Adrenal gland (tissue), 12 donors: ENCODE data around the gene SIK2. TPM values are rescaled to one million over a fixed set of nuclear protein-coding genes. Genes with fewer than 3 reads are reported as not detected.

Experiments used
- DNase-seq, 7 donors: peaks; one replicate each; pipeline ENCODE4 v3.0.0-alpha.2; 2019 to 2020
- H3K27ac ChIP-seq, 5 donors: fragments of 200-600 bp; sonication (generic) in 4 of 5; 1 replicate in 3 of 5; 2 replicates in 2 of 5; pipeline versions ENCODE4 v1.5.1 to v1.8.0; 2016 to 2020; ENCODE audit warnings: mild to moderate bottlenecking in 1 of 5
- H3K27me3 ChIP-seq: fragments of 200-600 bp; 2 replicates; pipeline ENCODE4 v1.8.0; 2021
- H3K36me3 ChIP-seq, 2 donors: fragments of 200-600 bp; replicated peaks in 1 of 2; 1 replicate in 1 of 2; 2 replicates in 1 of 2; pipeline versions ENCODE4 v1.5.1 to v1.8.0; 2018 to 2022
- H3K4me1 ChIP-seq, 2 donors: fragments of 200-600 bp; replicated peaks in 1 of 2; 1 replicate in 1 of 2; 2 replicates in 1 of 2; pipeline versions ENCODE4 v1.5.1 to v1.8.0; 2018 to 2021
- H3K4me3 ChIP-seq, 4 donors: fragments of 200-600 bp; sonication (generic) in 3 of 4; one replicate each; pipeline ENCODE4 v1.5.1; 2016 to 2018
- H3K9me3 ChIP-seq, 3 donors: fragments of 200-600 bp; sonication (generic) in 1 of 3; replicated peaks in 1 of 3; 1 replicate in 2 of 3; 2 replicates in 1 of 3; pipeline versions ENCODE4 v1.5.1 to v1.8.0; 2016 to 2021
- CTCF ChIP-seq, 6 experiments: fragments of 450-650 bp in 4 of 6; fragments of 200-600 bp in 2 of 6; sonication (generic) in 1 of 6; IDR thresholded peaks; 1 replicate in 5 of 6; 2 replicates in 1 of 6; pipeline versions ENCODE4 v1.5.1 to v1.8.0; 2016 to 2021; ENCODE audit warnings: antibody characterized with exemption in 6 of 6, mild to moderate bottlenecking in 2 of 6, moderate library complexity in 1 of 6
- POLR2A ChIP-seq, 2 donors: fragments of 450-650 bp; IDR thresholded peaks; one replicate each; pipeline ENCODE4 v1.6.1; 2017; ENCODE audit warnings: antibody characterized with exemption in 2 of 2, mild to moderate bottlenecking in 2 of 2, moderate library complexity in 1 of 2
- WGBS, 4 donors: extraction: QIAGEN DNeasy Blood & Tissue Kit in 2 of 4; methylation state at CpG; one replicate each; pipeline versions ENCODE4 v1.1.5 to v1.1.7; 2013 to 2017; 5-methylcytosine and 5-hydroxymethylcytosine counted together
- intact Hi-C, 2 donors: fragments of 100-400 bp; cut with DNase I; formaldehyde crosslinking; loops; one replicate each; pipeline versions ENCODE4 v1.14.1 to v1.15.0; 2022 to 2023
- polyA plus RNA-seq, 3 donors: library from polyadenylated mRNA; stranded (reverse); fragments of 200-250 nt in 2 of 3; fragments of 350-450 nt in 1 of 3; fragmentation: Illumina TruSeq in 1 of 3; extraction: RNeasy Lipid Tissue Mini Kit (QIAGEN cat#74804) in 1 of 3; gene quantifications; one replicate each; pipeline ENCODE4 v1.2.3, GENCODE V29; 2013 to 2014
- total RNA-seq, 9 donors: library from RNA; depleted of rRNA in 4 of 9; stranded (reverse); fragments of >200 nt in 4 of 9; fragments of 120-200 nt in 1 of 9; fragmentation: NEBNext Ultra II Directional in 1 of 9; extraction: Animal tissue kit (Norgen Biotek cat#: 25700) in 1 of 9; gene quantifications; one replicate each; pipeline versions ENCODE4 v1.1.0 to v1.2.4, GENCODE V29; 2013 to 2023
- donor health status: healthy with polysubstance abuse.
- donor health status: Bipolar disorder and iron deficiency.
- donor health status: DM: yes; HTN: yes; CAD: no.
- donor health status: DM: no; HTN: no; CAD: no.
- donor health status: DM: no; HTN: no; CAD: no.
- donor health status: DM: yes; HTN: yes; CAD: no.

SIK2 gene
- total and polyA plus RNA-seq, 12 donors: 7.6 to 33.0 (median 25.3) TPM

- Histone ChIP-seq H3K36me3 (peaks cover 0 to 13% of the 10 kb centered on the region in 2 donors), H3K4me1 (peaks cover 0 to 22% of the 10 kb centered on the region in 2 donors), H3K9me3 (no peaks in the 10 kb centered on the region), H3K27me3 (no peaks in the 10 kb centered on the region), H3K4me3 (no peak overlapping the region), H3K27ac (no peak overlapping the region)
- intact Hi-C loops: no loop called here
- TF ChIP-seq CTCF (IDR thresholded peaks at IDR 0.05) (no peak), POLR2A (IDR thresholded peaks at IDR 0.05) (no peak)
- WGBS, 4 donors: 91 to 96% (median 94%) methylated on average over 1 of the region's 1 CpG
- no peak for DNase-seq
These were observed 97.4 kb downstream of the SIK2 start for GRCh38 chr11:111699579-111700156.

GRCh38 chr11:111700162-111700561 is 97.9 kb downstream of the SIK2 start:
- peaks cover 0 to 18% of the 10 kb centered on the region in 2 donors for H3K36me3 ChIP-seq
- H3K27ac ChIP-seq: no peak overlapping the region
- WGBS, 4 donors: 93 to 100% (median 95%) methylated on average over 1 of the region's 1 CpG
- TF ChIP-seq POLR2A (IDR thresholded peaks at IDR 0.05) (no peak), CTCF (IDR thresholded peaks at IDR 0.05) (no peak)
- intact Hi-C loops: no loop called here
- no peak overlapping the region for H3K4me3 ChIP-seq
- H3K4me1 ChIP-seq: peaks cover 0 to 19% of the 10 kb centered on the region in 2 donors
- DNase-seq: no peak
- H3K27me3 ChIP-seq: no peaks in the 10 kb centered on the region
- H3K9me3 ChIP-seq: no peaks in the 10 kb centered on the region

- H3K4me1 ChIP-seq: peaks cover 0 to 8% of the 10 kb centered on the region in 2 donors
- intact Hi-C loops: no loop called here
- peaks cover 0 to 28% of the 10 kb centered on the region in 2 donors for H3K36me3 ChIP-seq
- no peak overlapping the region for H3K27ac ChIP-seq
- WGBS, 4 donors: 91 to 97% (median 95%) methylated on average over 5 of the region's 5 CpGs
- no peaks in the 10 kb centered on the region for H3K27me3 ChIP-seq
- no peak for TF ChIP-seq CTCF (IDR thresholded peaks at IDR 0.05)
- no peak for TF ChIP-seq POLR2A (IDR thresholded peaks at IDR 0.05)
- no peaks in the 10 kb centered on the region for H3K9me3 ChIP-seq
- DNase-seq: no peak
- no peak overlapping the region for H3K4me3 ChIP-seq
These were observed 100.4 kb downstream of the SIK2 start for GRCh38 chr11:111702623-111703022.

GRCh38 chr11:111703576-111703975 is 101.3 kb downstream of the SIK2 start:
- Histone ChIP-seq H3K27me3 (no peaks in the 10 kb centered on the region), H3K36me3 (peaks cover 0 to 31% of the 10 kb centered on the region in 2 donors), H3K4me3 (no peak overlapping the region), H3K4me1 (peaks cover 0 to 6% of the 10 kb centered on the region in 2 donors), H3K27ac (no peak overlapping the region), H3K9me3 (no peaks in the 10 kb centered on the region)
- no peak for DNase-seq
- TF ChIP-seq CTCF (IDR thresholded peaks at IDR 0.05): no peak
- TF ChIP-seq POLR2A (IDR thresholded peaks at IDR 0.05): no peak
- intact Hi-C loops: no loop called here
- WGBS, 4 donors: 84 to 96% (median 89%) methylated on average over 1 of the region's 1 CpG
